Natural killer cell (primary cell): Measurements from ENCODE around the gene LTC4S. TPM values are rescaled to one million over a fixed set of nuclear protein-coding genes. Genes with fewer than 3 reads are reported as not detected.

Source experiments
- ATAC-seq, 3 donors: fragments of 150-1000 bp in 2 of 3; fragments of 200-7000 bp in 1 of 3; cut with Tn5 transposase; 1 replicate in 1 of 3; 2 replicates in 2 of 3; pipeline ENCODE4 v1.10.0; 2021; ENCODE audit warnings: mild to moderate bottlenecking in 2 of 3, moderate library complexity in 2 of 3
- DNase-seq, 2 donors: peaks; one replicate each; pipeline versions ENCODE4 v3.0.0 to v3.0.0-alpha.2; 2013 to 2021; ENCODE audit warnings: mixed read lengths in 1 of 2
- H3K27ac ChIP-seq: one replicate; pipeline ENCODE4 v1.5.1; 2013; ENCODE audit warnings: mild to moderate bottlenecking, low read length
- H3K27me3 ChIP-seq: one replicate; pipeline ENCODE4 v1.6.1; 2013; ENCODE audit warnings: low read length; ENCODE audit not compliant: control insufficient read depth, insufficient read depth
- H3K36me3 ChIP-seq: one replicate; pipeline ENCODE4 v1.6.1; 2013; ENCODE audit warnings: low read length; ENCODE audit not compliant: control insufficient read depth, insufficient read depth
- H3K4me1 ChIP-seq: one replicate; pipeline ENCODE4 v1.6.1; 2013; ENCODE audit warnings: low read length; ENCODE audit not compliant: control insufficient read depth, insufficient read depth
- H3K4me3 ChIP-seq: one replicate; pipeline ENCODE4 v1.5.1; 2013; ENCODE audit warnings: low read length
- H3K9me3 ChIP-seq: one replicate; pipeline ENCODE4 v1.6.1; 2013; ENCODE audit warnings: low read length; ENCODE audit not compliant: control insufficient read depth, insufficient read depth
- H3K27ac Mint-ChIP-seq, 2 donors: one replicate each; pipeline ENCODE4 v1.8.0; 2022; ENCODE audit warnings: mild to moderate bottlenecking in 2 of 2, mixed read lengths in 2 of 2, moderate library complexity in 1 of 2
- H3K27me3 Mint-ChIP-seq, 2 donors: one replicate each; pipeline ENCODE4 v1.8.0; 2022; ENCODE audit warnings: low read depth in 2 of 2, mixed read lengths in 2 of 2
- H3K36me3 Mint-ChIP-seq: one replicate; pipeline ENCODE4 v1.8.0; 2022; ENCODE audit warnings: mixed read lengths
- H3K4me1 Mint-ChIP-seq, 2 donors: one replicate each; pipeline ENCODE4 v1.8.0; 2022; ENCODE audit warnings: mixed read lengths in 2 of 2
- H3K4me3 Mint-ChIP-seq: one replicate; pipeline ENCODE4 v1.8.0; 2022; ENCODE audit warnings: mild to moderate bottlenecking, moderate library complexity, mixed read lengths
- H3K9me3 Mint-ChIP-seq, 2 donors: one replicate each; pipeline ENCODE4 v1.8.0; 2022; ENCODE audit warnings: mixed read lengths in 2 of 2
- CTCF ChIP-seq: fragments of 200-600 bp; IDR thresholded peaks from one replicate; pipeline ENCODE4 v1.8.0; 2022; ENCODE audit warnings: antibody characterized with exemption
- WGBS: methylation state at CpG from one replicate; pipeline ENCODE4 v1.1.7; 2013; ENCODE audit warnings: missing lambda C conversion rate; ENCODE audit not compliant: insufficient coverage; 5-methylcytosine and 5-hydroxymethylcytosine counted together
- intact Hi-C: fragments of 100-400 bp; cut with micrococcal nuclease; formaldehyde crosslinking; loops from one replicate; pipeline ENCODE4 v1.14.2; 2022
- total RNA-seq, 4 donors: library from RNA; stranded (reverse); fragments of 120-200 nt in 1 of 4; gene quantifications; one replicate each; pipeline versions ENCODE4 v1.2.3 to v1.2.4, GENCODE V29; 2013 to 2022

LTC4S gene
- total RNA-seq, 3 donors from 2014 or later (not counting 1 experiment from before 2014, with no cell fraction given) = 3.0 to 5.4 (median 3.5) TPM

DNA sequence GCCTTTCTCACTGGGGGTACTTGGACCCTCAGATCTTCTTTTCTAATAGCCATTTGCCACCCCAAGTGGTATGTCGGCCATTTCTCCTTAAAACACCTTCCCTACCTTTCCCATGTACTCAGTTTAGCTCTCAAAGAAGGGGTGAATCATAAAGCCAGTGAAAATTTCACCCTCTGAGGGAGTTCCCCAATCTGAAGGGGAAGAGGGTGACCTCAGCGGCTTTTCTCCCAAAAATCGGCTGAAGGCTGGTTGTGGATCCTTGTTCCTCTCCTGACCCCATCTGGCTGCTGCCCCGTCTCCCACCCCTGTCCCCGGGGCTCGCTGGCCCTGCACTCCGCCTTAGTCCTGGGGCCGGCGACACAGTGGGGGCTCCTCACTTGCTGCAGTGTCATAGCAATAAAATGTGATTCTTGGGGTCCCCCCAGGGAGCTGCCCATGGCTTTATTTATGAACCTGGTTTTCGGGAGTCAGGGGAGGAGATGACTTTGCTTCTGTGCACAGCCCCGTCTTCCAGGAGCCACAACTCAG, 17.3 kb upstream of the LTC4S start:
- no peak for DNase-seq
- intact Hi-C loops = no loop called here
- H3K27ac ChIP-seq = no peak overlapping the region
- no peak for ATAC-seq
- 96% methylated on average over 11 of the region's 11 CpGs for WGBS
- H3K27me3 Mint-ChIP-seq = no peaks in the 10 kb centered on the region
- no peak overlapping the region for H3K27ac Mint-ChIP-seq
- H3K4me1 ChIP-seq = peaks cover 6% of the 10 kb centered on the region
- peaks cover 20 to 22% of the 10 kb centered on the region in 2 donors for H3K4me1 Mint-ChIP-seq
- H3K4me3 ChIP-seq = no peak overlapping the region
- H3K9me3 ChIP-seq = no peaks in the 10 kb centered on the region
- H3K36me3 Mint-ChIP-seq = no peaks in the 10 kb centered on the region
- H3K36me3 ChIP-seq = peaks cover 62% of the 10 kb centered on the region
- no peaks in the 10 kb centered on the region for H3K27me3 ChIP-seq
- no peaks in the 10 kb centered on the region for H3K9me3 Mint-ChIP-seq
- no peak overlapping the region for H3K4me3 Mint-ChIP-seq
- TF ChIP-seq CTCF = no peak

DNA sequence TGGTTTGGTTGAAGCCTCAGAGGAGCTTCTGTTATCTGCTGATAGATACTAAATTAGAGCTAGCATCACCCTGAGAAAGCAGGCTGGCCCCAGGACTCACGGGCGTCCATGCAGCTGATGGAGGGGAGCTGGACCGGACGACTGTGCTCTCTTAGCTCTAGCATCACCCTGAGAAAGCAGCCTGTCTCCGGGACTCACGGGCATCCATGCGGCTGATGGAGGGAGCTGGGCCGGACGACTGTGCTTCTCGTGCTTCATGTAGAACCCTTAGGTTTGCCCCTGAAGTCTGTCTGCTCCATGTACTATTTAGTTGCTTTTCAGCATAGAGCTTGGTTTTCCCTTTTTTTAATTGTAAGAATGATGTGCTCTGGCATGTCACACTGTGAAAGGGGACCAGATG, 16.3 kb upstream of the LTC4S start:
- Mint-ChIP-seq H3K27ac (peak overlapping the region; percentile 18 to 72), H3K27me3 (no peaks in the 10 kb centered on the region), H3K4me1 (peaks cover 20 to 22% of the 10 kb centered on the region in 2 donors), H3K9me3 (no peaks in the 10 kb centered on the region), H3K4me3 (no peak overlapping the region), H3K36me3 (no peaks in the 10 kb centered on the region)
- 96% methylated on average over 10 of the region's 10 CpGs for WGBS
- ATAC-seq = no peak
- Histone ChIP-seq H3K4me3 (no peak overlapping the region), H3K9me3 (no peaks in the 10 kb centered on the region), H3K36me3 (peaks cover 55% of the 10 kb centered on the region), H3K4me1 (peaks cover 6% of the 10 kb centered on the region), H3K27me3 (no peaks in the 10 kb centered on the region), H3K27ac (no peak overlapping the region)
- intact Hi-C loops = no loop called here
- DNase-seq = no peak
- TF ChIP-seq CTCF = no peak

DNA sequence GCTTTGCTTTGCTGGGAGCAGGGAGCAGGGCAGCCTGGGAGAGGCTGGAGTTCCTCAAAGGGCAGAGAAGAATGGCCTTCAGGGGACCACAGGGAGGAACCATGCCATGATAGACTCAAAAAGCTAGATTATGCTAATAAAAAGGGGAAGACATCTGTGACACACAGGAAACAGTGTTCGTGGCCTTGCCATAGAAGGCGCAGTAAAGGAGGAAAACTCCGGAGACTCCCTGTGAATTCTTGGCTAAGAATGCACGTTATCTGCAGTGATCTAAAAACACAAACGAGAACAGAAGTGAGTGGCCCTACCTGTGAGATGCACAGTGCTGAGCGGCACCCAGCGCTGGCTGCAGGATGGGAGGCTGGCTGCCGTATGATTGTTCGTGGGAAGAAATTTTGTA, 15.9 kb upstream of the LTC4S start:
- peaks cover 51% of the 10 kb centered on the region for H3K36me3 ChIP-seq
- intact Hi-C loops = no loop called here
- Mint-ChIP-seq H3K27ac (peak overlapping the region; percentile 18 to 72), H3K36me3 (no peaks in the 10 kb centered on the region), H3K4me1 (peaks cover 20 to 22% of the 10 kb centered on the region in 2 donors), H3K27me3 (no peaks in the 10 kb centered on the region), H3K4me3 (no peak overlapping the region), H3K9me3 (no peaks in the 10 kb centered on the region)
- no peak for DNase-seq
- H3K9me3 ChIP-seq = no peaks in the 10 kb centered on the region
- peaks cover 6% of the 10 kb centered on the region for H3K4me1 ChIP-seq
- no peak overlapping the region for H3K27ac ChIP-seq
- H3K27me3 ChIP-seq = no peaks in the 10 kb centered on the region
- peak in 1 of 3 donors; percentile 33 for ATAC-seq
- 82% methylated on average over 9 of the region's 9 CpGs for WGBS
- no peak for TF ChIP-seq CTCF
- no peak overlapping the region for H3K4me3 ChIP-seq

- DNase-seq (no peak), ATAC-seq (no peak)
- no peak for TF ChIP-seq CTCF
- intact Hi-C loops = no loop called here
- WGBS = 97% methylated on average over 5 of the region's 5 CpGs
- Histone ChIP-seq H3K9me3 (no peaks in the 10 kb centered on the region), H3K27ac (no peak overlapping the region), H3K4me3 (no peak overlapping the region), H3K4me1 (peaks cover 6% of the 10 kb centered on the region), H3K36me3 (peaks cover 44% of the 10 kb centered on the region), H3K27me3 (no peaks in the 10 kb centered on the region)
- Mint-ChIP-seq H3K27ac (no peak overlapping the region), H3K27me3 (no peaks in the 10 kb centered on the region), H3K4me3 (no peak overlapping the region), H3K36me3 (no peaks in the 10 kb centered on the region), H3K9me3 (no peaks in the 10 kb centered on the region), H3K4me1 (peaks cover 15 to 18% of the 10 kb centered on the region in 2 donors)
These were observed 15.2 kb upstream of the LTC4S start for GRCh38 chr5:179778591-179778990.
